ENCODE results near the gene NCAN.

- TF ChIP-seq CTCF (IDR thresholded peaks at IDR 0.05) (no peak), POLR2A (IDR thresholded peaks at IDR 0.05) (no peak)
These were observed 62.4 kb downstream of the NCAN start for GRCh38 chr19:19274146-19274545.
